H1 (cell line): ENCODE measurements around the gene PTBP3.

ENCODE experiments used
- CHD2 ChIP-seq: IDR thresholded peaks from 2 replicates; pipeline ENCODE4 v1.6.1; 2012; ENCODE audit warnings: low read length, improper control_type of control experiment
- MAFK ChIP-seq: IDR thresholded peaks from 2 replicates; pipeline ENCODE4 v1.6.1; 2012; ENCODE audit warnings: low read depth, mild to moderate bottlenecking, improper control_type of control experiment, low read length
- MAX ChIP-seq: IDR thresholded peaks from 2 replicates; pipeline ENCODE4 v1.6.1; 2012; ENCODE audit warnings: inconsistent platforms
- POLR2A ChIP-seq, 2 experiments: IDR thresholded peaks; 1 replicate in 1 of 2; 2 replicates in 1 of 2; pipeline ENCODE4 v1.6.1; 2011; ENCODE audit warnings: low read depth in 2 of 2, low read length in 2 of 2, mild to moderate bottlenecking in 2 of 2; ENCODE audit errors: control extremely low read depth in 1 of 2
- SIRT6 ChIP-seq: IDR thresholded peaks from one replicate; pipeline ENCODE4 v1.7.1; 2012; ENCODE audit warnings: low read length, inconsistent platforms
- SP2 ChIP-seq: IDR thresholded peaks from 2 replicates; pipeline ENCODE4 v1.6.1; 2012; ENCODE audit warnings: mild to moderate bottlenecking, low read length, inconsistent platforms
- TAF1 ChIP-seq: IDR thresholded peaks from 2 replicates; pipeline ENCODE4 v1.6.1; 2011; ENCODE audit warnings: mild to moderate bottlenecking, low read depth, low read length
- YY1 ChIP-seq: IDR thresholded peaks from 2 replicates; pipeline ENCODE4 v1.6.1; 2011; ENCODE audit warnings: low read depth, mild to moderate bottlenecking, low read length
- TF ChIP-seq, protein P1 (sequence below), 3 experiments: IDR thresholded peaks; 1 replicate in 2 of 3; 2 replicates in 1 of 3; pipeline versions ENCODE4 v1.5.1 to v1.6.1; 2011; ENCODE audit warnings: low read length in 3 of 3, mild to moderate bottlenecking in 3 of 3, inconsistent platforms in 2 of 3, low read depth in 1 of 3, moderate library complexity in 1 of 3; ENCODE audit not compliant: insufficient read depth in 1 of 3; ENCODE audit errors: control extremely low read depth in 1 of 3
- TF ChIP-seq, protein P2 (sequence below): IDR thresholded peaks from 2 replicates; pipeline ENCODE4 v1.6.1; 2011; ENCODE audit warnings: low read length, improper control_type of control experiment

- TF ChIP-seq, protein P1, sequence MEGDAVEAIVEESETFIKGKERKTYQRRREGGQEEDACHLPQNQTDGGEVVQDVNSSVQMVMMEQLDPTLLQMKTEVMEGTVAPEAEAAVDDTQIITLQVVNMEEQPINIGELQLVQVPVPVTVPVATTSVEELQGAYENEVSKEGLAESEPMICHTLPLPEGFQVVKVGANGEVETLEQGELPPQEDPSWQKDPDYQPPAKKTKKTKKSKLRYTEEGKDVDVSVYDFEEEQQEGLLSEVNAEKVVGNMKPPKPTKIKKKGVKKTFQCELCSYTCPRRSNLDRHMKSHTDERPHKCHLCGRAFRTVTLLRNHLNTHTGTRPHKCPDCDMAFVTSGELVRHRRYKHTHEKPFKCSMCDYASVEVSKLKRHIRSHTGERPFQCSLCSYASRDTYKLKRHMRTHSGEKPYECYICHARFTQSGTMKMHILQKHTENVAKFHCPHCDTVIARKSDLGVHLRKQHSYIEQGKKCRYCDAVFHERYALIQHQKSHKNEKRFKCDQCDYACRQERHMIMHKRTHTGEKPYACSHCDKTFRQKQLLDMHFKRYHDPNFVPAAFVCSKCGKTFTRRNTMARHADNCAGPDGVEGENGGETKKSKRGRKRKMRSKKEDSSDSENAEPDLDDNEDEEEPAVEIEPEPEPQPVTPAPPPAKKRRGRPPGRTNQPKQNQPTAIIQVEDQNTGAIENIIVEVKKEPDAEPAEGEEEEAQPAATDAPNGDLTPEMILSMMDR (IDR thresholded peaks at IDR 0.05; ENCODE audit: control extremely low read depth in 1 of 3, insufficient read depth in 1 of 3, low read depth in 1 of 3, low read length in 3 of 3): no peak
- TF ChIP-seq SIRT6 (no peak), YY1 (no peak), POLR2A (IDR thresholded peaks at IDR 0.05; ENCODE audit: control extremely low read depth in 1 of 2, low read depth in 2 of 2, low read length in 2 of 2) (no peak), TAF1 (no peak), MAFK (no peak), MAX (no peak), SP2 (no peak), CHD2 (no peak)
- TF ChIP-seq, protein P2, sequence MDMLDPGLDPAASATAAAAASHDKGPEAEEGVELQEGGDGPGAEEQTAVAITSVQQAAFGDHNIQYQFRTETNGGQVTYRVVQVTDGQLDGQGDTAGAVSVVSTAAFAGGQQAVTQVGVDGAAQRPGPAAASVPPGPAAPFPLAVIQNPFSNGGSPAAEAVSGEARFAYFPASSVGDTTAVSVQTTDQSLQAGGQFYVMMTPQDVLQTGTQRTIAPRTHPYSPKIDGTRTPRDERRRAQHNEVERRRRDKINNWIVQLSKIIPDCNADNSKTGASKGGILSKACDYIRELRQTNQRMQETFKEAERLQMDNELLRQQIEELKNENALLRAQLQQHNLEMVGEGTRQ: no peak
These were observed 148.5 kb downstream of the PTBP3 start for GRCh38 chr9:112184946-112185345.
